CD4-positive, alpha-beta T cell (primary cell): Measurements from ENCODE around the gene IKBKG. TPM values are rescaled to one million over a fixed set of nuclear protein-coding genes. Genes with fewer than 3 reads are reported as not detected.

Experiments used
- ATAC-seq: fragments of 200-7000 bp; cut with Tn5 transposase; one replicate; pipeline ENCODE4 v1.10.0; 2022; ENCODE audit warnings: mild to moderate bottlenecking; ENCODE audit not compliant: poor library complexity
- CTCF ChIA-PET: fragments of 350-600 bp; sonication (Branson Sonifier 250); formaldehyde crosslinking; loops from one replicate; lab custom pipeline; 2021; ENCODE audit warnings: antibody characterized with exemption, inconsistent platforms; lab: Charles Lee
- POLR2A ChIA-PET: fragments of 350-600 bp; sonication (Branson Sonifier 250); formaldehyde crosslinking; loops from one replicate; lab custom pipeline; 2021; ENCODE audit warnings: antibody characterized with exemption, inconsistent platforms; lab: Charles Lee
- DNase-seq, 14 experiments: peaks; one replicate each; pipeline ENCODE4 v3.0.0-alpha.2; 2013 to 2020; ENCODE audit warnings: mixed read lengths in 2 of 14
- H3K27ac ChIP-seq, 2 donors: one replicate each; pipeline versions ENCODE4 v1.5.1 to v1.7.0; 2013; ENCODE audit warnings: low read length in 2 of 2, low read depth in 1 of 2, mild to moderate bottlenecking in 1 of 2
- H3K27me3 ChIP-seq, 2 experiments: 1 replicate in 1 of 2; 2 replicates in 1 of 2; pipeline versions ENCODE4 v1.6.1 to v1.7.0; 2013; ENCODE audit warnings: low read length in 2 of 2, control low read depth in 1 of 2, mild to moderate bottlenecking in 1 of 2, moderate library complexity in 1 of 2; ENCODE audit not compliant: insufficient read depth in 2 of 2, control insufficient read depth in 1 of 2
- H3K36me3 ChIP-seq: one replicate; pipeline ENCODE4 v1.6.1; 2013; ENCODE audit warnings: low read length, control low read depth; ENCODE audit not compliant: insufficient read depth
- H3K4me1 ChIP-seq: one replicate; pipeline ENCODE4 v1.6.1; 2013; ENCODE audit warnings: low read length, control low read depth; ENCODE audit not compliant: insufficient read depth
- H3K4me3 ChIP-seq: one replicate; pipeline ENCODE4 v1.5.1; 2013; ENCODE audit warnings: mild to moderate bottlenecking, low read length, moderate library complexity
- H3K9me3 ChIP-seq, 2 experiments: 1 replicate in 1 of 2; 2 replicates in 1 of 2; pipeline versions ENCODE4 v1.6.1 to v1.7.0; 2013; ENCODE audit warnings: low read length in 2 of 2, mild to moderate bottlenecking in 2 of 2, control low read depth in 1 of 2, moderate library complexity in 1 of 2; ENCODE audit not compliant: control insufficient read depth in 1 of 2, insufficient read depth in 1 of 2
- H3K27ac Mint-ChIP-seq: one replicate; pipeline ENCODE4 v1.8.0; 2020; ENCODE audit warnings: mixed read lengths
- H3K27me3 Mint-ChIP-seq: one replicate; pipeline ENCODE4 v1.8.0; 2021; ENCODE audit warnings: mixed read lengths
- H3K36me3 Mint-ChIP-seq: one replicate; pipeline ENCODE4 v1.8.0; 2021; ENCODE audit warnings: low read depth, mixed read lengths
- H3K4me1 Mint-ChIP-seq: one replicate; pipeline ENCODE4 v1.8.0; 2021; ENCODE audit warnings: low read depth, mixed read lengths
- H3K4me3 Mint-ChIP-seq: one replicate; pipeline ENCODE4 v1.8.0; 2020; ENCODE audit warnings: mild to moderate bottlenecking, mixed read lengths
- H3K9me3 Mint-ChIP-seq: one replicate; pipeline ENCODE4 v1.8.0; 2020; ENCODE audit warnings: mixed read lengths
- intact Hi-C, 2 experiments: fragments of 100-400 bp; cut with DNase I in 1 of 2; cut with micrococcal nuclease in 1 of 2; formaldehyde crosslinking; loops; one replicate each; pipeline versions ENCODE4 v1.15.1 to v1.9.0; 2023 to 2025; cut with DNase I, micrococcal nuclease
- total RNA-seq, 174 experiments: library from RNA in 2 of 174; stranded (reverse) in 2 of 174; gene quantifications; one replicate each; pipeline ENCODE4 v1.2.3 and lab custom pipeline; 2021 to 2026
- TF ChIP-seq, protein P1 (sequence below): fragments of 200-600 bp; IDR thresholded peaks from one replicate; pipeline ENCODE4 v1.8.0; 2022; ENCODE audit warnings: antibody characterized with exemption, mild to moderate bottlenecking

IKBKG gene
- total RNA-seq, 2 experiments from 2014 or later, result 26.2 to 27.2 TPM

GRCh38 chrX:154511761-154512160 lies 35.7 kb upstream of the IKBKG start:
- POLR2A ChIA-PET, result no interaction called here
- peak overlapping the region; percentile 40 to 41 for H3K27ac ChIP-seq
- peaks cover 26% of the 10 kb centered on the region for H3K4me1 Mint-ChIP-seq

GRCh38 chrX:154512879-154513553 lies 34.4 kb upstream of the IKBKG start:
- ChIA-PET POLR2A (no interaction called here), CTCF (no interaction called here)
- H3K36me3 Mint-ChIP-seq, result peaks cover 19% of the 10 kb centered on the region
- no peak for DNase-seq
- no peak overlapping the region for H3K27ac Mint-ChIP-seq
- H3K27ac ChIP-seq, result no peak overlapping the region
- TF ChIP-seq, protein P1, sequence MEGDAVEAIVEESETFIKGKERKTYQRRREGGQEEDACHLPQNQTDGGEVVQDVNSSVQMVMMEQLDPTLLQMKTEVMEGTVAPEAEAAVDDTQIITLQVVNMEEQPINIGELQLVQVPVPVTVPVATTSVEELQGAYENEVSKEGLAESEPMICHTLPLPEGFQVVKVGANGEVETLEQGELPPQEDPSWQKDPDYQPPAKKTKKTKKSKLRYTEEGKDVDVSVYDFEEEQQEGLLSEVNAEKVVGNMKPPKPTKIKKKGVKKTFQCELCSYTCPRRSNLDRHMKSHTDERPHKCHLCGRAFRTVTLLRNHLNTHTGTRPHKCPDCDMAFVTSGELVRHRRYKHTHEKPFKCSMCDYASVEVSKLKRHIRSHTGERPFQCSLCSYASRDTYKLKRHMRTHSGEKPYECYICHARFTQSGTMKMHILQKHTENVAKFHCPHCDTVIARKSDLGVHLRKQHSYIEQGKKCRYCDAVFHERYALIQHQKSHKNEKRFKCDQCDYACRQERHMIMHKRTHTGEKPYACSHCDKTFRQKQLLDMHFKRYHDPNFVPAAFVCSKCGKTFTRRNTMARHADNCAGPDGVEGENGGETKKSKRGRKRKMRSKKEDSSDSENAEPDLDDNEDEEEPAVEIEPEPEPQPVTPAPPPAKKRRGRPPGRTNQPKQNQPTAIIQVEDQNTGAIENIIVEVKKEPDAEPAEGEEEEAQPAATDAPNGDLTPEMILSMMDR, result no peak
- H3K4me1 Mint-ChIP-seq, result peaks cover 27% of the 10 kb centered on the region
- H3K36me3 ChIP-seq, result peaks cover 11% of the 10 kb centered on the region
- H3K9me3 Mint-ChIP-seq, result no peaks in the 10 kb centered on the region
- no peaks in the 10 kb centered on the region for H3K27me3 Mint-ChIP-seq
- peak overlapping the region; percentile 51 for H3K4me3 Mint-ChIP-seq
- no peak overlapping the region for H3K4me3 ChIP-seq
- intact Hi-C loops, result no loop called here
- H3K27me3 ChIP-seq, result no peaks in the 10 kb centered on the region
- peaks cover 46% of the 10 kb centered on the region for H3K4me1 ChIP-seq
- no peak for ATAC-seq
- H3K9me3 ChIP-seq, result no peaks in the 10 kb centered on the region

More at GRCh38 chrX:154511761-154512160, 35.7 kb upstream of the IKBKG start:
- H3K27me3 Mint-ChIP-seq, result no peaks in the 10 kb centered on the region
- peak overlapping the region; percentile 38 for H3K4me3 Mint-ChIP-seq
- CTCF ChIA-PET, result no interaction called here
- intact Hi-C loops, result no loop called here
- Histone ChIP-seq H3K36me3 (peaks cover 18% of the 10 kb centered on the region), H3K4me3 (no peak overlapping the region), H3K27me3 (no peaks in the 10 kb centered on the region), H3K4me1 (peaks cover 42% of the 10 kb centered on the region), H3K9me3 (no peaks in the 10 kb centered on the region)
- TF ChIP-seq, protein P1, result no peak
- no peak for DNase-seq
- H3K9me3 Mint-ChIP-seq, result no peaks in the 10 kb centered on the region
- H3K36me3 Mint-ChIP-seq, result peaks cover 19% of the 10 kb centered on the region
- H3K27ac Mint-ChIP-seq, result peak overlapping the region; percentile 74
- ATAC-seq, result no peak

DNA sequence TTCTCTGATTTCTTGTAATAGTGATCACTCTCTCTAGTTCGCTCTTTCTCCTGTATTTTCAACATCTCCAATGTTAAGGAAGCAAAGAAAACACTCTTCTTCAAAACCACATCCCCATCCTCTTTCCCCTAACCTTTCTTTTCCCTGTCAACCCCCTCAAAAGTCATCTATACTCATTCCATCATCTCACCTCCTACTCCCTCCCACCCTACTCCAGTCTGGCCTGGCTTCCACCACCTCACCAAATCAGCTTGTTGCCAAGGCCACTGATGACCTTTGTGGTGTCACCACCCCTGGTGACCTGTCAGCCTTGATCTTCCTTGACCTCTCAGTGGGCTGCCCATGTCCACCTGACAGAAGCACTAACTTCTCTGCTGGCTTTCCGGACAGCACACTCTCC lies 33.7 kb upstream of the IKBKG start:
- Mint-ChIP-seq H3K9me3 (no peaks in the 10 kb centered on the region), H3K4me1 (peaks cover 27% of the 10 kb centered on the region), H3K36me3 (peaks cover 19% of the 10 kb centered on the region), H3K4me3 (peak overlapping the region; percentile 48), H3K27me3 (no peaks in the 10 kb centered on the region), H3K27ac (peak overlapping the region; percentile 57)
- TF ChIP-seq, protein P1, result no peak
- Histone ChIP-seq H3K27ac (no peak overlapping the region), H3K27me3 (no peaks in the 10 kb centered on the region), H3K9me3 (no peaks in the 10 kb centered on the region), H3K4me3 (no peak overlapping the region), H3K4me1 (peaks cover 46% of the 10 kb centered on the region), H3K36me3 (peaks cover 6% of the 10 kb centered on the region)
- ChIA-PET POLR2A (interaction anchor here (3.5 kb wide), 1 partner anchor 27 kb away, joined by 18 read pairs; the partner anchor contains the start of gene UBL4A), CTCF (no interaction called here)
- no peak for ATAC-seq
- intact Hi-C loops, result no loop called here
- DNase-seq, result no peak
